ENCODE measurements around the gene NFU1.
"Not testable (repeated sequence)": the region's sequence is repeated elsewhere in the genome, so short reads cannot be mapped to it uniquely, and the experiment has no call there.

Gene NFU1

DNA sequence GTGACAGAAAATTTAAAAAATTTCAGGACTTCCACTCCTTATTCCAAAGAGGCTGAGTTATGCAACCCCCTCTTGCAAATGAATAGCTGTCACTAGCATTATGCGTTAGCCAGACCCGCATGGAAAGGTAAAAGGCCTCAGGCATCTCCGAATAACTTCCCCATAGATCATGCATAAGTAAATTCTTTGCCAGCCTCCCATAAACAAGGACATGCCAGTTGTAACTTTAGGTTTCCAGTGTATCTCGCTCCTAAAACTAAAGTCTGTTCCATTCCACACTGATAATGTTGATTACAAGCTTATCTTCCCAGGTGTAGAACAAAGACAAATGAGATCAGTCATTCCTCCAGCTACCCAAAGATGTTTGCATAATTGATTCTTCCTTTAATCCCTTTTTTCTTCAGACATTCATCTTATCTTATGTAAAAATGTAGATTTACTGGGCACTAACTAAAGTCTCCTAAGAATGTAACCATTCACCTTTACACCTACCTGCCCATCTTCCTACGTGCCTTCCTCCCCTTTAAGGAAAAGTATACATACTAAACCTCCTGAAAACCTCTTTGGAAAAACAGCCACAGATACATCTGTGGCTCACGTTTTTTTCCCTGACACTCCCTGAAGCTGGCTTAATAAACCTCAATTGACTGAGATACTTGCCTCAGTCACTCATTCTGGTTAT, 13.6 kb upstream of the NFU1 start:
- no peak for DNase-seq (ENCODE audit: low read depth in 2 of 2)

- DNase-seq (ENCODE audit: low read depth in 2 of 2): no peak
These were observed 12.7 kb upstream of the NFU1 start for GRCh38 chr2:69449906-69450305.

DNA sequence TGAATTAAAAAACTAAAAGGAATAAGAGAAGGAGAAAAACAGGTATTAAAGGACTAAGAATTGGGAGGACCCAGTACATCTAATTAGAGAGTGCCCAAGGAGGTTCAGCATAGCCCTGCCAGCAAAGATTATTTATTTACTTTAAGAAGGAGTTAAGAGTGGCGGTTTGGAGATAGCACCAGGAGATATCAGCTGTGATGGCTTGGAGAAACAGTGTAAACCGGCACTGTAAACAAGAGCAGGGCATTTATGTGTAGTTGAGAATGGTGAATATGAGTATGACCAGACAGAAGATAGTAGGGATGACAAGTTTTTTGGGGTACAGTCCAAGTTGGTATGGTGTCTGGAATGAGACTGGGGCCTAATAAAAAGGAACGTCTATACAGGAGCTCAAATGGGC, 6.4 kb upstream of the NFU1 start:
- not testable (repeated sequence) for DNase-seq (ENCODE audit: low read depth in 2 of 2)

DNA sequence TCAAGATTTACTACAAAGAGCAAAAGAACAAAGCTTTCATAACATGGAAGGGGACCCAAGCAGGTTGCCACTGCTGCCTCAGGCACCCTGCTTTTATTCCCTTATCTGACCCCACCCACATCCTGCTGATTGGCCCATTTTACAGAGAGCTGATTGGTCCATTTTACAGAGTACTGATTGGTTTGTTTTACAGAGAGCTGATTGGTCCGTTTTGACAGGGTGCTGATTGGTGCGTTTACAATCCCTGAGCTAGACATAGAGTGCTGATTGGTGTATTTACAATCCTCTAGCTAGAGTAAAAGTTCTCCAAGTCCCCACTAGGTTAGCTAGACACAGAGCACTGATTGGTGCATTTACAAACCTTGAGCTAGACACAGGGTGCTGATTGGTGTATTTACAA, 2.3 kb upstream of the NFU1 start:
- DNase-seq (ENCODE audit: low read depth in 2 of 2): not testable (repeated sequence)

GRCh38 chr2:69438580-69438979, 1.3 kb upstream of the NFU1 start:
- no peak for DNase-seq (ENCODE audit: low read depth in 2 of 2)

GRCh38 chr2:69437751-69438154, 518 bp upstream of the NFU1 start:
- peak in 1 of 2 experiments; percentile 9 for DNase-seq (ENCODE audit: low read depth in 2 of 2)

GRCh38 chr2:69436596-69436937, 668 bp downstream of the NFU1 start:
- no peak for DNase-seq (ENCODE audit: low read depth in 2 of 2)

- DNase-seq (ENCODE audit: low read depth in 2 of 2): no peak
These were observed 2.5 kb downstream of the NFU1 start for GRCh38 chr2:69434753-69435152.

DNA sequence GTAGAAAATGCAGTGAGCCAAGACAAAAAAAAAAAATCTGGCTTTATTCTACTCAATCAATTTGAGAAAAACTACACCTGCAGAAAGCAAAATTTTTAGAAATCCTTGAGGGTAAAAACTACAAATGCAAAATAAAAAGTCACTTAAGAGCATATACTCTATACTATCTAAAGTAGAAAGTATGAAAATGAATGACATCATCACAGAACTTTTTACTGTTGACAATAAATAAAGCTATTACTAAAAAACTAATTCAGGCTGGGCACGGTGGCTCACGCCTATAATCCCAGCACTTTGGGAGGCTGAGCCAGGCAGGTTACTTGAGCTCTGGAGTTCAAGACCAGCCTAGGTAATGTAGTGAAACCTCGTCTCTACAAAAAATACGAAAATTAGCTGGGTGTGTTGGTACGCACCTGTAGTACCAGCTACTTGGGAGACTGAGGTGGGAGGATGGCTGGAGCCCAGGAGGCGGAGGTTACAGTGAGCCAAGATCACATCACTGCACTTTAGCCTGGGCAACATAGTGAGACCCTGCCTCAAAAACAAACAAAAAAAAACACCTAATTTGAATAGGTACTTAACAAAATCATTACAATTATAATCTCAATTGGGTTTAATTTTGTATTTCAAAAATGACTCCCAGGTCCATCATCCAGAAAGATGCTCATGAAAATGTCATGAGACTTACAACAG, 7.6 kb downstream of the NFU1 start:
- DNase-seq (ENCODE audit: low read depth in 2 of 2): no peak

GRCh38 chr2:69428981-69429380, 8.3 kb downstream of the NFU1 start:
- no peak for DNase-seq (ENCODE audit: low read depth in 2 of 2)

DNA sequence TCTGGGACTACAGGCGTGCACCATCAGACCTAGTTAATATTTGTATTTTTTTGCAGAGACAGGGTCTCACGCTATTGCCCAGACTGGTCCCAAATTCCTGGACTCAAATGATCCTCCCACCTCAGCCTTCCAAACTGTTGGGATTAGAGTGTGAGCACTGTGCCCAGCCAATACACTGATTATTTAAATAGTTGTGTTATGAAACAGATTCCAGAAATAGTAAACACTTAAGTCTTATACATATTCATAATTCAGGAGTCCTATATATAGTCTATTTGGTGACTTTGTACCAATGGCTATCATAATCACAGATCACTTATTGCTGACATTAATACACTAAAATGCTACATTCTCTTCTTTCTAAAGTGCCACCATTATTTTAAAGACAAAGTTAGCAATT, 12.8 kb downstream of the NFU1 start:
- no peak for DNase-seq (ENCODE audit: low read depth in 2 of 2)

GRCh38 chr2:69422198-69422597, 15.0 kb downstream of the NFU1 start:
- no peak for DNase-seq (ENCODE audit: low read depth in 2 of 2)

GRCh38 chr2:69419111-69419510, 18.1 kb downstream of the NFU1 start:
- DNase-seq (ENCODE audit: low read depth in 2 of 2): not testable (repeated sequence)

DNA sequence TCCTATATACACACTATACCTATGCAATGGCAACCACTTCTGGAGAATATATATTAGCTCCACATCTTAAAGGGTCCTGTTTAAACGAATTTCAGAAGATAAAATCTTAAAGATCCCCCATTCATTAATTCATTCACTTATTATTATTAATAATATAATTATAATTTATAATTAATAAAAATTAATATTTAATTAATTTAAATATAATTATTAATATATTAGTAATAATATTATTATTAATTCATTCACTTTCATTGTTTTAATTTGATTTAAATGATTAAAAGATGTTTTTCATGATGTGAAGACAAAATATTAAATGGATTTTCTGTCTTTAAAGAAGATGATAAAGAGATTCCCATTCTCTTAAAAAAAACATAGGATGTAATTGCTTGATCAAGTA, 21.1 kb downstream of the NFU1 start:
- DNase-seq (ENCODE audit: low read depth in 2 of 2): no peak

- no peak for DNase-seq (ENCODE audit: low read depth in 2 of 2)
These were observed 26.1 kb downstream of the NFU1 start for GRCh38 chr2:69411120-69411519.

- no peak for DNase-seq (ENCODE audit: low read depth in 2 of 2)
These were observed 31.9 kb downstream of the NFU1 start for GRCh38 chr2:69405306-69405705.

DNA sequence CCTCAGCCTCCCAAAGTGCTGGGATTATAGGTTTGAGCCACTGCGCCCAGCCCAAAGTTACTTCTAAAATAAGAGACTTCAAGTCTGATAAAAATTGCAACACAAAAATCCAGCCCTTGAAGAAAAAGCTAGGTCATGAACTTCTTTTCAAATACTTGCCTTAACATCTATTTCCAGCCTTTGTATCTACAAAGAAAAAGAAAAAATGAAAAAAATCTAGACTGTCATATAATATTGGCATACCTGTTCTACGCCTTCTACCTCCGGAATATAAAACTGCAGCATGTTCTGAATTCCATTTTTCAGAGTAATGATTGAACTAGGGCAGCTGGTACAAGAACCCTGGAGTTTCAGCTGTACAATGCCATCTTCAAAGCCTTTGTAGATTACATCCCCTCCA, 37.1 kb downstream of the NFU1 start:
- DNase-seq (ENCODE audit: low read depth in 2 of 2): no peak

DNA sequence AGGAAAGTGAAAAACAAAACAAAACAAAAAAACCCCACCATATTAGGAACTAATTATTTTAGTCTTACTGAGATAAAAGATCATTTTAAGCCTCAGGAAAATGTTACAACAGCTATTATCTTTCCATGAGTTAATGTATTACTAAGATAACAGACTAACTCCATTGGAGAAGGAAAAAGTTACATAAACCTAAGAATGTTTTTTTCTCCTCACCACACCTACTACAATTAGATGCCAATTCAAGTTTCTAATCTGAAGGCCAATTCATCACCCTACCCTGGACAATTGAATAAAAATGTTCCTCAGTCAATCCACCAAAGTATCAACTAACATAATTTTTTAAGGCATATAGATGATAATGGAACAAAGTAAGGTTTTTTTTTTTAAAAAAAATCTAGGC, 40.0 kb downstream of the NFU1 start:
- no peak for DNase-seq (ENCODE audit: low read depth in 2 of 2)

GRCh38 chr2:69395866-69396265, 41.4 kb downstream of the NFU1 start:
- no peak for DNase-seq (ENCODE audit: low read depth in 2 of 2)

- DNase-seq (ENCODE audit: low read depth in 2 of 2): no peak
These were observed 43.3 kb downstream of the NFU1 start for GRCh38 chr2:69393963-69394362.

DNA sequence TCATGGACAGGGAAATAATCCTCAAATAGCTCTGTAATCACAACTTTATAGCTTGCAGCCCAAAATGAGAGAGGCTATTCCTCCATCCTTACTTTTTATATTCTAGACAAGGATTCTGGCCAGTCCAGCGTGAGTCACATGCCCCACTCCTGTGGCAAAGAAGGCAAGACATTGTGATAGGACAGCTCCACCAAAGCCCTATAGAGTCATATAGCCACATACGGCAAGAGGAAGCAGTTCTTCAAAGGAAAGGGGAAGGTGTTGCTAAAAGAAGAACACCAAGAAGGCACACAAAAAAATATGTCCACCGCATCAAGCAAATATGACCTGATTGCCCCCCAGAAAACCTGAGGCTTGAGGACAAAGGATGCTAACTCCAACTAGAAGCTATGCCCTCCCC, 46.8 kb downstream of the NFU1 start:
- DNase-seq (ENCODE audit: low read depth in 2 of 2): no peak

DNA sequence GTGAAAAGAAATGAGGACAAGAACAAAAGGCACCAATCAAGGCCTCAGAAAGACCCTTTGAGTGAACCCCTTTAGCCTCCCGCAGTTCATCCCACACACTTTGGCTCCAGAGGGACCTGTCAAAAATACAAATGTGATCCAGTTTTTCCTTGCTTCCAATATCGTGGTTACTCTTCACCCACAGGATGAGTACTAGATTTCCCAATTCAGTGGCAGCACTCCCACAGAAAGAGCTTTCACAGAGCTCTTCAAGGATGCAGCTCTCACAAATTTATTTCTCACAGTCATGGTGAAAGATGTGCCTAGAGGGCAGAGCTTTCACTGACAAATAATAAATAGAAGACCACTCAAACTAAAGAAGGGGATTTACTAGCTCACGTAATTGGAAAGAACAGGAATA, 47.2 kb downstream of the NFU1 start:
- DNase-seq (ENCODE audit: low read depth in 2 of 2): no peak

GRCh38 chr2:69389271-69389670, 48.0 kb downstream of the NFU1 start:
- DNase-seq (ENCODE audit: low read depth in 2 of 2): no peak
